GM21367 (cell line): ENCODE data around the gene CHRDL2.

Experiments used
- ATAC-seq: cut with Tn5 transposase; IDR thresholded peaks from one replicate; pipeline ENCODE4 v1.9.1; 2021; ENCODE audit not compliant: unreplicated experiment

Gene CHRDL2

GRCh38 chr11:74685905-74686304 is 45.3 kb downstream of the CHRDL2 start:
- ATAC-seq, result no peak

- no peak for ATAC-seq
Measured at GRCh38 chr11:74685338-74685737, 45.9 kb downstream of the CHRDL2 start.

GRCh38 chr11:74684661-74685060 is 46.6 kb downstream of the CHRDL2 start:
- ATAC-seq, result no peak

GRCh38 chr11:74683941-74684481 is 47.2 kb downstream of the CHRDL2 start:
- no peak for ATAC-seq

- no peak for ATAC-seq
Measured at GRCh38 chr11:74683279-74683871, 47.9 kb downstream of the CHRDL2 start.

- ATAC-seq, result no peak
Measured at GRCh38 chr11:74682731-74683278, 48.4 kb downstream of the CHRDL2 start.

- ATAC-seq, result no peak
Measured at GRCh38 chr11:74681686-74682651, 49.3 kb downstream of the CHRDL2 start.

- ATAC-seq, result no peak
Measured at GRCh38 chr11:74680703-74681531, 50.3 kb downstream of the CHRDL2 start.

GRCh38 chr11:74680035-74680671 is 51.1 kb downstream of the CHRDL2 start:
- ATAC-seq, result no peak

GRCh38 chr11:74679513-74679865 is 51.7 kb downstream of the CHRDL2 start:
- ATAC-seq, result no peak

GRCh38 chr11:74678591-74679512 is 52.4 kb downstream of the CHRDL2 start:
- no peak for ATAC-seq

GRCh38 chr11:74678041-74678440 is 53.2 kb downstream of the CHRDL2 start:
- no peak for ATAC-seq

GRCh38 chr11:74677131-74677530 is 54.1 kb downstream of the CHRDL2 start:
- ATAC-seq, result no peak

- ATAC-seq, result no peak
Measured at GRCh38 chr11:74676596-74676995, 54.6 kb downstream of the CHRDL2 start.

- no peak for ATAC-seq
Measured at GRCh38 chr11:74675761-74676160, 55.5 kb downstream of the CHRDL2 start.

GRCh38 chr11:74673693-74674360 is 57.4 kb downstream of the CHRDL2 start:
- no peak for ATAC-seq

- ATAC-seq, result no peak
Measured at GRCh38 chr11:74672956-74673692, 58.1 kb downstream of the CHRDL2 start.

GRCh38 chr11:74672332-74672955 is 58.8 kb downstream of the CHRDL2 start:
- no peak for ATAC-seq
